ENCODE measurements around the gene DCAF6. TPM values are rescaled to one million over a fixed set of nuclear protein-coding genes. Genes with fewer than 3 reads are reported as not detected.
"Not testable (repeated sequence)": the region's sequence is repeated elsewhere in the genome, so short reads cannot be mapped to it uniquely, and the experiment has no call there.

The DCAF6 gene
- polyA plus RNA-seq (2013), result 41.9 TPM

- CTCF ChIA-PET, result interaction anchor here (1.0 to 1.9 kb wide), 3 partner anchors 13 to 147 kb away, joined by 3 to 5 read pairs (median 3); no protein-coding TSS in a partner anchor
- Histone ChIP-seq H3K27me3 (replicated peaks in 2 of 5; ENCODE audit: control insufficient read depth in 4 of 5, insufficient read depth in 5 of 5, low read length in 4 of 5) (no peaks in the 10 kb centered on the region), H3K9me3 (ENCODE audit: control extremely low read depth in 1 of 5, control insufficient read depth in 4 of 5, insufficient read depth in 2 of 5, low read depth in 1 of 5, low read length in 4 of 5) (no peaks in the 10 kb centered on the region), H3K4me3 (ENCODE audit: control insufficient read depth in 1 of 7, extremely low read depth in 1 of 7, insufficient read depth in 4 of 7, low read depth in 2 of 7, low read length in 6 of 7) (peak within 1 kb of the TSS; percentile 75 to 99 (median 95)), H3K4me1 (ENCODE audit: control extremely low read depth in 1 of 4, control insufficient read depth in 4 of 4, insufficient read depth in 4 of 4, low read length in 3 of 4) (peaks cover 8 to 38% (median 22%) of the 10 kb centered on the region in 4 experiments), H3K36me3 (ENCODE audit: control insufficient read depth in 4 of 4, insufficient read depth in 4 of 4, low read length in 3 of 4) (no peaks in the 10 kb centered on the region), H3K27ac (ENCODE audit: insufficient read depth in 1 of 2, low read depth in 1 of 2, low read length in 2 of 2, poor library complexity in 1 of 2, severe bottlenecking in 2 of 2) (peak within 1 kb of the TSS; percentile 98)
- 0% methylated on average over 31 of the region's 58 CpGs for WGBS (ENCODE audit: insufficient coverage)
- POLR2A ChIA-PET, result interaction anchor here (0.7 to 1.6 kb wide), 7 partner anchors 8 to 1083 kb away, joined by 3 to 6 read pairs (median 3); partner anchors contain the start of gene ADCY10
- peak; percentile 99 to 100 (median 100) for DNase-seq
Observed at GRCh38 chr1:167936068-167936929, at the start of gene DCAF6. DCAF6 (plus strand) TSS chr1:167936683; CDS start chr1:167936912, 229 bp downstream.

DNA sequence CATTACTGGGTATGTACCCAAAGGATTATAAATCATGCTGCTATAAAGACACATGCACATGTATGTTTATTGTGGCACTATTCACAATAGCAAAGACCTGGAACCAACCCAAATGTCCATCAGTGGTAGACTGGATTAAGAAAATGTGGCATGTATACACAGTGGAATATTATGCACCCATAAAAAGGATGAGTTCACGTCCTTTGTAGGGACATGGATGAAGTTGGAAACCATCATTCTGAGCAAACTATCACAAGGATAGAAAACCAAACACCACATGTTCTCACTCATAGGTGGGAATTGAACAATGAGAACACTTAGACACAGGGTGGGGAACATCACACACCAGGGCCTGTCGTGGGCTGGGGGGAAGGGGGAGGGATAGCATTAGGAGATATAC is 49.3 kb upstream of the DCAF6 start:
- DNase-seq; H3K27ac ChIP-seq (ENCODE audit: insufficient read depth in 1 of 2, low read depth in 1 of 2, low read length in 2 of 2, poor library complexity in 1 of 2, severe bottlenecking in 2 of 2); CTCF ChIA-PET; H3K27me3 ChIP-seq (replicated peaks in 2 of 5; ENCODE audit: control insufficient read depth in 4 of 5, insufficient read depth in 5 of 5, low read length in 4 of 5); POLR2A ChIA-PET; H3K36me3 ChIP-seq (ENCODE audit: control insufficient read depth in 4 of 4, insufficient read depth in 4 of 4, low read length in 3 of 4); H3K4me1 ChIP-seq (ENCODE audit: control extremely low read depth in 1 of 4, control insufficient read depth in 4 of 4, insufficient read depth in 4 of 4, low read length in 3 of 4); H3K4me3 ChIP-seq (ENCODE audit: control insufficient read depth in 1 of 7, extremely low read depth in 1 of 7, insufficient read depth in 4 of 7, low read depth in 2 of 7, low read length in 6 of 7); H3K9me3 ChIP-seq (ENCODE audit: control extremely low read depth in 1 of 5, control insufficient read depth in 4 of 5, insufficient read depth in 2 of 5, low read depth in 1 of 5, low read length in 4 of 5): not testable (repeated sequence)
- no CpG with 5 or more reads among the region's 2 CpGs for WGBS (ENCODE audit: insufficient coverage)

- no peaks in the 10 kb centered on the region for H3K9me3 ChIP-seq (ENCODE audit: control extremely low read depth in 1 of 5, control insufficient read depth in 4 of 5, insufficient read depth in 2 of 5, low read depth in 1 of 5, low read length in 4 of 5)
- no peaks in the 10 kb centered on the region for H3K36me3 ChIP-seq (ENCODE audit: control insufficient read depth in 4 of 4, insufficient read depth in 4 of 4, low read length in 3 of 4)
- no peaks in the 10 kb centered on the region for H3K27me3 ChIP-seq (replicated peaks in 2 of 5; ENCODE audit: control insufficient read depth in 4 of 5, insufficient read depth in 5 of 5, low read length in 4 of 5)
- no peak for DNase-seq
- peaks cover 0 to 4% (median 0%) of the 10 kb centered on the region in 4 experiments for H3K4me1 ChIP-seq (ENCODE audit: control extremely low read depth in 1 of 4, control insufficient read depth in 4 of 4, insufficient read depth in 4 of 4, low read length in 3 of 4)
- CTCF ChIA-PET, result no interaction called here
- POLR2A ChIA-PET, result no interaction called here
- H3K27ac ChIP-seq (ENCODE audit: insufficient read depth in 1 of 2, low read depth in 1 of 2, low read length in 2 of 2, poor library complexity in 1 of 2, severe bottlenecking in 2 of 2), result no peak overlapping the region
- no peak overlapping the region for H3K4me3 ChIP-seq (ENCODE audit: control insufficient read depth in 1 of 7, extremely low read depth in 1 of 7, insufficient read depth in 4 of 7, low read depth in 2 of 7, low read length in 6 of 7)
Observed at GRCh38 chr1:167890400-167890799, 46.1 kb upstream of the DCAF6 start.

DNA sequence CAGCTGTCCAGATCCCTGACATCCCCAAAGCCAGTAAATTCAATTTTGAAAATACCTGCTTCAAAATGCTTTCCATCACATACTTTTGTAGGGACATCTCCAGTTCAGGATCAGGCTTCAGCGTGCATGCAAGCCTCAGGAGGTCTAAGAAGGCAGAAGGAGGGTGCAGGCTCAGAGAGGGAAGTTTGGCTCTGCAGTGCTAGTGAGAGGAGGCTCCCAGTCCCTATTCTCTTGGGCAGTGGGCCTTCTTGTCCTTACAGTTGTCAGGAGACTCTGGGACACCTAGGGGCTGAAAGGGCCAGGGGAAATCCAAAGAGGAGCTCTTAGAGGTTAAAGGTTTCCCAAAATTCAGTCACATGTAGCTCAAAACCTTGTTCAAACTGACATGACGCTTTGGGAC is 42.7 kb upstream of the DCAF6 start:
- Histone ChIP-seq H3K27me3 (replicated peaks in 2 of 5; ENCODE audit: control insufficient read depth in 4 of 5, insufficient read depth in 5 of 5, low read length in 4 of 5) (no peaks in the 10 kb centered on the region), H3K4me1 (ENCODE audit: control extremely low read depth in 1 of 4, control insufficient read depth in 4 of 4, insufficient read depth in 4 of 4, low read length in 3 of 4) (peaks cover 0 to 4% (median 0%) of the 10 kb centered on the region in 4 experiments), H3K4me3 (ENCODE audit: control insufficient read depth in 1 of 7, extremely low read depth in 1 of 7, insufficient read depth in 4 of 7, low read depth in 2 of 7, low read length in 6 of 7) (no peak overlapping the region), H3K9me3 (ENCODE audit: control extremely low read depth in 1 of 5, control insufficient read depth in 4 of 5, insufficient read depth in 2 of 5, low read depth in 1 of 5, low read length in 4 of 5) (no peaks in the 10 kb centered on the region), H3K36me3 (ENCODE audit: control insufficient read depth in 4 of 4, insufficient read depth in 4 of 4, low read length in 3 of 4) (no peaks in the 10 kb centered on the region), H3K27ac (ENCODE audit: insufficient read depth in 1 of 2, low read depth in 1 of 2, low read length in 2 of 2, poor library complexity in 1 of 2, severe bottlenecking in 2 of 2) (no peak overlapping the region)
- ChIA-PET POLR2A (no interaction called here), CTCF (no interaction called here)
- WGBS (ENCODE audit: insufficient coverage), result 100% methylated on average over 1 of the region's 2 CpGs
- DNase-seq, result no peak

GRCh38 chr1:167898578-167899222 is 37.8 kb upstream of the DCAF6 start:
- no peak for DNase-seq
- CTCF ChIA-PET, result no interaction called here
- POLR2A ChIA-PET, result no interaction called here
- WGBS (ENCODE audit: insufficient coverage), result 96% methylated on average over 7 of the region's 9 CpGs
- no peak overlapping the region for H3K27ac ChIP-seq (ENCODE audit: insufficient read depth in 1 of 2, low read depth in 1 of 2, low read length in 2 of 2, poor library complexity in 1 of 2, severe bottlenecking in 2 of 2)
- H3K36me3 ChIP-seq (ENCODE audit: control insufficient read depth in 4 of 4, insufficient read depth in 4 of 4, low read length in 3 of 4), result no peaks in the 10 kb centered on the region
- no peak overlapping the region for H3K4me3 ChIP-seq (ENCODE audit: control insufficient read depth in 1 of 7, extremely low read depth in 1 of 7, insufficient read depth in 4 of 7, low read depth in 2 of 7, low read length in 6 of 7)
- peaks cover 0 to 2% (median 0%) of the 10 kb centered on the region in 4 experiments for H3K4me1 ChIP-seq (ENCODE audit: control extremely low read depth in 1 of 4, control insufficient read depth in 4 of 4, insufficient read depth in 4 of 4, low read length in 3 of 4)
- H3K27me3 ChIP-seq (replicated peaks in 2 of 5; ENCODE audit: control insufficient read depth in 4 of 5, insufficient read depth in 5 of 5, low read length in 4 of 5), result no peaks in the 10 kb centered on the region
- H3K9me3 ChIP-seq (ENCODE audit: control extremely low read depth in 1 of 5, control insufficient read depth in 4 of 5, insufficient read depth in 2 of 5, low read depth in 1 of 5, low read length in 4 of 5), result no peaks in the 10 kb centered on the region

GRCh38 chr1:167899253-167899681 is 37.2 kb upstream of the DCAF6 start:
- Histone ChIP-seq H3K4me1 (ENCODE audit: control extremely low read depth in 1 of 4, control insufficient read depth in 4 of 4, insufficient read depth in 4 of 4, low read length in 3 of 4) (no peaks in the 10 kb centered on the region), H3K27me3 (replicated peaks in 2 of 5; ENCODE audit: control insufficient read depth in 4 of 5, insufficient read depth in 5 of 5, low read length in 4 of 5) (no peaks in the 10 kb centered on the region), H3K9me3 (ENCODE audit: control extremely low read depth in 1 of 5, control insufficient read depth in 4 of 5, insufficient read depth in 2 of 5, low read depth in 1 of 5, low read length in 4 of 5) (no peaks in the 10 kb centered on the region), H3K36me3 (ENCODE audit: control insufficient read depth in 4 of 4, insufficient read depth in 4 of 4, low read length in 3 of 4) (no peaks in the 10 kb centered on the region), H3K4me3 (ENCODE audit: control insufficient read depth in 1 of 7, extremely low read depth in 1 of 7, insufficient read depth in 4 of 7, low read depth in 2 of 7, low read length in 6 of 7) (no peak overlapping the region), H3K27ac (ENCODE audit: insufficient read depth in 1 of 2, low read depth in 1 of 2, low read length in 2 of 2, poor library complexity in 1 of 2, severe bottlenecking in 2 of 2) (no peak overlapping the region)
- DNase-seq, result no peak
- WGBS (ENCODE audit: insufficient coverage), result 94% methylated on average over 4 of the region's 4 CpGs
- POLR2A ChIA-PET, result no interaction called here
- CTCF ChIA-PET, result no interaction called here

- no CpG with 5 or more reads among the region's 4 CpGs for WGBS (ENCODE audit: insufficient coverage)
- ChIA-PET POLR2A (no interaction called here), CTCF (interaction anchor here (1.0 kb wide), 1 partner anchor 17 kb away, joined by 5 read pairs; no protein-coding TSS in a partner anchor)
- DNase-seq, result no peak
- Histone ChIP-seq H3K9me3 (ENCODE audit: control extremely low read depth in 1 of 5, control insufficient read depth in 4 of 5, insufficient read depth in 2 of 5, low read depth in 1 of 5, low read length in 4 of 5) (no peaks in the 10 kb centered on the region), H3K4me1 (ENCODE audit: control extremely low read depth in 1 of 4, control insufficient read depth in 4 of 4, insufficient read depth in 4 of 4, low read length in 3 of 4) (peaks cover 0 to 3% (median 0%) of the 10 kb centered on the region in 4 experiments), H3K27ac (ENCODE audit: insufficient read depth in 1 of 2, low read depth in 1 of 2, low read length in 2 of 2, poor library complexity in 1 of 2, severe bottlenecking in 2 of 2) (no peak overlapping the region), H3K36me3 (ENCODE audit: control insufficient read depth in 4 of 4, insufficient read depth in 4 of 4, low read length in 3 of 4) (no peaks in the 10 kb centered on the region), H3K27me3 (replicated peaks in 2 of 5; ENCODE audit: control insufficient read depth in 4 of 5, insufficient read depth in 5 of 5, low read length in 4 of 5) (no peaks in the 10 kb centered on the region), H3K4me3 (ENCODE audit: control insufficient read depth in 1 of 7, extremely low read depth in 1 of 7, insufficient read depth in 4 of 7, low read depth in 2 of 7, low read length in 6 of 7) (no peak overlapping the region)
Observed at GRCh38 chr1:167900907-167901306, 35.6 kb upstream of the DCAF6 start.

All from common myeloid progenitor, CD34-positive (primary cell).